Fibroblast of lung (primary cell): ENCODE results near the gene SSR2. TPM values are rescaled to one million over a fixed set of nuclear protein-coding genes. Genes with fewer than 3 reads are reported as not detected.
A peak's percentile ranks its signal among the peaks of the same experiment; 100 is the strongest.

Experiments used
- DNase-seq, 2 donors: peaks; one replicate each; pipeline versions ENCODE4 v3.0.0 to v3.0.0-alpha.2; 2010; ENCODE audit warnings: low read depth in 2 of 2
- H2AFZ ChIP-seq: 2 replicates; pipeline ENCODE4 v1.5.1; 2012; ENCODE audit warnings: low read length, control low read depth, inconsistent platforms
- H3K27ac ChIP-seq: 2 replicates; pipeline ENCODE4 v1.5.1; 2011; ENCODE audit warnings: low read length, control low read depth; ENCODE audit not compliant: insufficient read depth
- H3K27me3 ChIP-seq: 2 replicates; pipeline ENCODE4 v1.5.1; 2011; ENCODE audit warnings: mild to moderate bottlenecking, low read length; ENCODE audit not compliant: control insufficient read depth, insufficient read depth
- H3K36me3 ChIP-seq: 2 replicates; pipeline ENCODE4 v1.5.1; 2011; ENCODE audit warnings: low read length; ENCODE audit not compliant: control insufficient read depth, insufficient read depth
- H3K4me1 ChIP-seq: 2 replicates; pipeline ENCODE4 v1.5.1; 2011; ENCODE audit warnings: low read length; ENCODE audit not compliant: control insufficient read depth, insufficient read depth; ENCODE audit errors: extremely low read depth
- H3K4me2 ChIP-seq: 2 replicates; pipeline ENCODE4 v1.5.1; 2011; ENCODE audit warnings: low read length, control low read depth; ENCODE audit not compliant: insufficient read depth; ENCODE audit errors: extremely low read depth
- H3K4me3 ChIP-seq, 4 experiments: fragments of 200-600 bp in 1 of 4; sonication (generic) in 1 of 4; replicated peaks in 1 of 4; 2 replicates each; pipeline ENCODE4 v1.5.1; 2011 to 2016; ENCODE audit warnings: low read length in 4 of 4, low read depth in 3 of 4, mild to moderate bottlenecking in 3 of 4, control low read depth in 2 of 4, inconsistent platforms in 1 of 4, mixed read lengths in 1 of 4; ENCODE audit not compliant: insufficient read depth in 1 of 4; ENCODE audit errors: control extremely low read depth in 1 of 4
- H3K79me2 ChIP-seq: 2 replicates; pipeline ENCODE4 v1.5.1; 2012; ENCODE audit warnings: mild to moderate bottlenecking, low read length, inconsistent platforms; ENCODE audit not compliant: control insufficient read depth, insufficient read depth
- H3K9ac ChIP-seq: 2 replicates; pipeline ENCODE4 v1.5.1; 2011; ENCODE audit warnings: mild to moderate bottlenecking, low read length, control low read depth; ENCODE audit not compliant: insufficient read depth
- H3K9me3 ChIP-seq: 2 replicates; pipeline ENCODE4 v1.5.1; 2012; ENCODE audit warnings: low read depth, low read length; ENCODE audit not compliant: control insufficient read depth, insufficient read depth
- H4K20me1 ChIP-seq: 2 replicates; pipeline ENCODE4 v1.5.1; 2011; ENCODE audit warnings: low read length; ENCODE audit not compliant: control insufficient read depth, insufficient read depth; ENCODE audit errors: extremely low read depth
- EZH2 ChIP-seq: IDR thresholded peaks from 2 replicates; pipeline ENCODE4 v1.5.1; 2012; ENCODE audit warnings: low read length, control low read depth, mild to moderate bottlenecking; ENCODE audit errors: missing control alignments
- polyA plus RNA-seq, 2 donors: library from polyadenylated mRNA; depleted of rRNA in 1 of 2; stranded (reverse) in 1 of 2; unstranded in 1 of 2; fragments of >200 nt; gene quantifications; 2 replicates each; pipeline ENCODE4 v1.2.1, GENCODE V29; 2011 to 2012; ENCODE audit warnings: missing spikeins in 1 of 2
- total RNA-seq: library from RNA; depleted of rRNA; stranded (reverse); fragments of >200 nt; gene quantifications from 2 replicates; pipeline ENCODE4 v1.2.1, GENCODE V29; 2014
- TF ChIP-seq, protein P1 (sequence below), 2 donors: IDR thresholded peaks in 1 of 2; conservative IDR thresholded peaks in 1 of 2; 1 replicate in 1 of 2; 2 replicates in 1 of 2; pipeline ENCODE4 v1.5.1; 2011 to 2012; ENCODE audit warnings: low read length in 2 of 2, control low read depth in 1 of 2, inconsistent platforms in 1 of 2, low read depth in 1 of 2, mild to moderate bottlenecking in 1 of 2

The SSR2 gene
- total and polyA plus RNA-seq, 2 donors (not counting 1 experiment from before 2014, with no cell fraction given): 304 to 673 TPM

GRCh38 chr1:155976062-155976912 is 44.5 kb downstream of the SSR2 start:
- Histone ChIP-seq H3K27me3 (no peaks in the 10 kb centered on the region), H3K4me2 (peak overlapping the region; percentile 93), H2AFZ (no peak overlapping the region), H3K4me3 (peak overlapping the region; percentile 67 to 90 (median 80)), H3K36me3 (peaks cover 1% of the 10 kb centered on the region), H3K27ac (peak overlapping the region; percentile 87), H3K4me1 (peaks cover 30% of the 10 kb centered on the region), H3K9ac (peak overlapping the region; percentile 76), H4K20me1 (no peaks in the 10 kb centered on the region), H3K9me3 (no peaks in the 10 kb centered on the region), H3K79me2 (peaks cover 90% of the 10 kb centered on the region)
- TF ChIP-seq, protein P1, sequence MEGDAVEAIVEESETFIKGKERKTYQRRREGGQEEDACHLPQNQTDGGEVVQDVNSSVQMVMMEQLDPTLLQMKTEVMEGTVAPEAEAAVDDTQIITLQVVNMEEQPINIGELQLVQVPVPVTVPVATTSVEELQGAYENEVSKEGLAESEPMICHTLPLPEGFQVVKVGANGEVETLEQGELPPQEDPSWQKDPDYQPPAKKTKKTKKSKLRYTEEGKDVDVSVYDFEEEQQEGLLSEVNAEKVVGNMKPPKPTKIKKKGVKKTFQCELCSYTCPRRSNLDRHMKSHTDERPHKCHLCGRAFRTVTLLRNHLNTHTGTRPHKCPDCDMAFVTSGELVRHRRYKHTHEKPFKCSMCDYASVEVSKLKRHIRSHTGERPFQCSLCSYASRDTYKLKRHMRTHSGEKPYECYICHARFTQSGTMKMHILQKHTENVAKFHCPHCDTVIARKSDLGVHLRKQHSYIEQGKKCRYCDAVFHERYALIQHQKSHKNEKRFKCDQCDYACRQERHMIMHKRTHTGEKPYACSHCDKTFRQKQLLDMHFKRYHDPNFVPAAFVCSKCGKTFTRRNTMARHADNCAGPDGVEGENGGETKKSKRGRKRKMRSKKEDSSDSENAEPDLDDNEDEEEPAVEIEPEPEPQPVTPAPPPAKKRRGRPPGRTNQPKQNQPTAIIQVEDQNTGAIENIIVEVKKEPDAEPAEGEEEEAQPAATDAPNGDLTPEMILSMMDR (conservative IDR thresholded peaks at IDR 0.05 in 1 of 2, IDR thresholded peaks at IDR 0.05 in 1 of 2; ENCODE audit: low read depth in 1 of 2, low read length in 2 of 2): no peak
- TF ChIP-seq EZH2: no peak
- peak; percentile 73 to 89 for DNase-seq

- no peak overlapping the region for H3K9ac ChIP-seq
- peak overlapping the region; percentile 35 for H3K27ac ChIP-seq
- no peaks in the 10 kb centered on the region for H3K9me3 ChIP-seq
- H3K4me1 ChIP-seq: peaks cover 28% of the 10 kb centered on the region
- peaks cover 1% of the 10 kb centered on the region for H3K36me3 ChIP-seq
- no peak for DNase-seq
- TF ChIP-seq, protein P1 (conservative IDR thresholded peaks at IDR 0.05 in 1 of 2, IDR thresholded peaks at IDR 0.05 in 1 of 2; ENCODE audit: low read depth in 1 of 2, low read length in 2 of 2): no peak
- TF ChIP-seq EZH2: no peak
- peak overlapping the region; percentile 78 for H3K4me2 ChIP-seq
- H4K20me1 ChIP-seq: no peaks in the 10 kb centered on the region
- no peak overlapping the region for H2AFZ ChIP-seq
- no peaks in the 10 kb centered on the region for H3K27me3 ChIP-seq
- H3K79me2 ChIP-seq: peaks cover 92% of the 10 kb centered on the region
- peak overlapping the region; percentile 67 to 90 (median 80) for H3K4me3 ChIP-seq
Observed at GRCh38 chr1:155975375-155976061, 45.2 kb downstream of the SSR2 start.
